KOPT-K1 (cell line): ENCODE data around the gene MAP3K13.

Experiments
- H3K27ac ChIP-seq: fragments of 200-600 bp; sonication (generic); 2 replicates; pipeline ENCODE4 v1.5.1; 2016; ENCODE audit warnings: antibody characterized with exemption, mild to moderate bottlenecking, low read depth, low read length; ENCODE audit not compliant: poor library complexity, severe bottlenecking
- H3K36me3 ChIP-seq: fragments of 200-600 bp; sonication (generic); 2 replicates; pipeline ENCODE4 v1.5.1; 2017; ENCODE audit warnings: antibody characterized with exemption, mild to moderate bottlenecking, low read length, moderate library complexity; ENCODE audit not compliant: insufficient read depth
- H3K9me3 ChIP-seq: fragments of 200-600 bp; sonication (generic); 2 replicates; pipeline ENCODE4 v1.5.1; 2017; ENCODE audit warnings: antibody characterized with exemption, low read length, mild to moderate bottlenecking; ENCODE audit not compliant: insufficient read depth, poor library complexity, severe bottlenecking

Gene MAP3K13

GRCh38 chr3:185484296-185484695 lies 121.4 kb downstream of the MAP3K13 start:
- H3K36me3 ChIP-seq, result peaks cover 8% of the 10 kb centered on the region; the same call in 1 of the 2 replicates
- H3K27ac ChIP-seq, result no peak overlapping the region

GRCh38 chr3:185486394-185486793 lies 123.5 kb downstream of the MAP3K13 start:
- Histone ChIP-seq H3K27ac (no peak overlapping the region), H3K9me3 (no peaks in the 10 kb centered on the region), H3K36me3 (peaks cover 28% of the 10 kb centered on the region)

More at GRCh38 chr3:185484296-185484695, 121.4 kb downstream of the MAP3K13 start:
- H3K9me3 ChIP-seq, result no peaks in the 10 kb centered on the region

- Histone ChIP-seq H3K27ac (no peak overlapping the region), H3K9me3 (no peaks in the 10 kb centered on the region), H3K36me3 (peaks cover 47% of the 10 kb centered on the region)
Observed at GRCh38 chr3:185488465-185488864, 125.5 kb downstream of the MAP3K13 start.

GRCh38 chr3:185489462-185489861 lies 126.5 kb downstream of the MAP3K13 start:
- H3K27ac ChIP-seq, result no peak overlapping the region
- no peaks in the 10 kb centered on the region for H3K9me3 ChIP-seq
- peaks cover 57% of the 10 kb centered on the region for H3K36me3 ChIP-seq

- Histone ChIP-seq H3K36me3 (peaks cover 65% of the 10 kb centered on the region), H3K9me3 (no peaks in the 10 kb centered on the region)
Observed at GRCh38 chr3:185490241-185490640, 127.3 kb downstream of the MAP3K13 start.

GRCh38 chr3:185498503-185499396 lies 135.8 kb downstream of the MAP3K13 start, which contains the start of gene TMEM41A:
TSS of gene TMEM41A (minus strand) at chr3:185499035. CDS start at chr3:185498961, 74 bp downstream.
- Histone ChIP-seq H3K27ac (peak within 1 kb of the TSS; percentile 74), H3K9me3 (no peaks in the 10 kb centered on the region), H3K36me3 (peaks cover 32% of the 10 kb centered on the region)

More at GRCh38 chr3:185490241-185490640, 127.3 kb downstream of the MAP3K13 start:
- no peak overlapping the region for H3K27ac ChIP-seq

GRCh38 chr3:185502987-185503386 lies 140.1 kb downstream of the MAP3K13 start:
- no peaks in the 10 kb centered on the region for H3K9me3 ChIP-seq
- H3K27ac ChIP-seq, result no peak overlapping the region
- no peaks in the 10 kb centered on the region for H3K36me3 ChIP-seq

- H3K36me3 ChIP-seq, result no peaks in the 10 kb centered on the region
- H3K9me3 ChIP-seq, result no peaks in the 10 kb centered on the region
- no peak overlapping the region for H3K27ac ChIP-seq
Observed at GRCh38 chr3:185503521-185503920, 140.6 kb downstream of the MAP3K13 start.

- Histone ChIP-seq H3K36me3 (no peaks in the 10 kb centered on the region), H3K27ac (no peak overlapping the region)
Observed at GRCh38 chr3:185504636-185505035, 141.7 kb downstream of the MAP3K13 start.

GRCh38 chr3:185507883-185508282 lies 144.9 kb downstream of the MAP3K13 start:
- Histone ChIP-seq H3K27ac (no peak overlapping the region), H3K9me3 (no peaks in the 10 kb centered on the region), H3K36me3 (no peaks in the 10 kb centered on the region)

More at GRCh38 chr3:185504636-185505035, 141.7 kb downstream of the MAP3K13 start:
- H3K9me3 ChIP-seq, result no peaks in the 10 kb centered on the region

GRCh38 chr3:185508335-185508991 lies 145.5 kb downstream of the MAP3K13 start:
- H3K36me3 ChIP-seq, result no peaks in the 10 kb centered on the region
- H3K27ac ChIP-seq, result no peak overlapping the region
- H3K9me3 ChIP-seq, result no peaks in the 10 kb centered on the region

- no peaks in the 10 kb centered on the region for H3K36me3 ChIP-seq
- no peaks in the 10 kb centered on the region for H3K9me3 ChIP-seq
- H3K27ac ChIP-seq, result no peak overlapping the region
Observed at GRCh38 chr3:185511711-185512110, 148.8 kb downstream of the MAP3K13 start.

- Histone ChIP-seq H3K27ac (no peak overlapping the region), H3K36me3 (no peaks in the 10 kb centered on the region), H3K9me3 (no peaks in the 10 kb centered on the region)
Observed at GRCh38 chr3:185517387-185518130, 154.6 kb downstream of the MAP3K13 start.

- no peaks in the 10 kb centered on the region for H3K36me3 ChIP-seq
- no peaks in the 10 kb centered on the region for H3K9me3 ChIP-seq
- no peak overlapping the region for H3K27ac ChIP-seq
Observed at GRCh38 chr3:185519021-185519420, 156.1 kb downstream of the MAP3K13 start.
